CD1c-positive myeloid dendritic cell (primary cell): ENCODE data around the gene COA7.
A peak's percentile ranks its signal among the peaks of the same experiment; 100 is the strongest.
"Not testable (repeated sequence)": the region's sequence is repeated elsewhere in the genome, so short reads cannot be mapped to it uniquely, and the experiment has no call there.

Experiments
- DNase-seq: peaks from one replicate; pipeline ENCODE4 v3.0.0-alpha.2; 2016; ENCODE audit errors: extremely low spot score

The COA7 gene

GRCh38 chr1:52706136-52706670 lies 8.1 kb upstream of the COA7 start:
- DNase-seq, result no peak

- DNase-seq, result peak; percentile 91
Measured at GRCh38 chr1:52702886-52703787, 5.0 kb upstream of the COA7 start.

DNA sequence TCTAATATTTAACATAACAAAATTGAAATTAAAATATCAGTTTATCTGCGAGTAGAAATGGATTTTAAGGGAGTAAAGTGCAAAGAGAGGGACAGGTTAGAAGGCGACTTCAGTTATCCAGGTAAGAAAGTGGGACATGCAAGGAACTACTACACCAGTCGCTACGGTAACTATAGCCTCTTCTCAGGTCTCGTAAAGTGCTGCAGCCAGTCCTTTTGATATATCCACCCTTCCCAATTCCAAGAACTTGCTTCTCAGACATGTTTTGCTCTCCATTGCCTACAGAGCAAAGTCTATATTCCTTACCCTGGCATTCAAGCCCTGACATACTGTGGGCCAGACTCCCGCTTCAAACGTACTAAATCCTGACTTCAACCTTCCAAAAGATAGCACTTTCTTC lies 2.5 kb downstream of the COA7 start:
- no peak for DNase-seq

- no peak for DNase-seq
Measured at GRCh38 chr1:52693843-52694242, 4.3 kb downstream of the COA7 start.

DNA sequence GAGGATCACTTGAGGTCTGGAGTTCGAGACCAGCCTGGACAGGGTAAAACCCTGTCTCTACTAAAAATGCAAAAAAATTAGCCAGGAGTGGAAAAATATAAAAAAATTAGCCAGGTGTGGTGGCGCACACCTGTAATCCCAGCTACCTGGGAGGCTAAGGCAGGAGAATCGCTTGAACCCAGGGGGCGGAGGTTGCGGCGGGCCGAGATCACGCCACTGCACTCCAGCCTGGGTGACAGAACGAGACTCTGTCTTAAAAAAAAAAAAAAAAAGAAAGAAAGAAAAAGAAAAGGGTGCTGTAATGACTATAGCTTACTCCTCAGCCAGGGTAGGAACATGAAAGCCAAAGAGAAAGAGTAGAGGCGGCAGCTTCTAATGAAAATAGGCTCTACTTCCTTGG lies 4.8 kb downstream of the COA7 start:
- DNase-seq, result not testable (repeated sequence)

DNA sequence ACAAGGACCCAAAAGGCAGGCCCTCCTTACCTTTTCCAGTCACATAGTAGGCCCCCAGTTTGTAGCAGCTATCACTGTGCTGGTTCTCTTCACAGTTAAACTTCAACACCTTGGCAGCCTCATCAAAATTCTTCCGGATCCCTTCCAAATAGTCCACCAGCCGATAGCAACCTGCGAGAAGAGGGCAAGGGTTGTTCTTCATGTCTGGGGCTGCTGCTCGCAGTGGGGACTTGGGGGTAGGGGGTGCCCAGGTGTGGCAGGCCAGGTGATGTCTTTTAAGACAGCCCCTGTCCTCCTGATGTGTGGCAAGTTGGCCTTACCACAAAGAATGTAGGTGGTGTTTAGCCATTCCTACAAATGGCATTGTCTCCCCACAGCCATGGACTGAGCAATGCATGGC lies 5.5 kb downstream of the COA7 start:
- DNase-seq, result no peak

- DNase-seq, result no peak
Measured at GRCh38 chr1:52691821-52692220, 6.3 kb downstream of the COA7 start.

DNA sequence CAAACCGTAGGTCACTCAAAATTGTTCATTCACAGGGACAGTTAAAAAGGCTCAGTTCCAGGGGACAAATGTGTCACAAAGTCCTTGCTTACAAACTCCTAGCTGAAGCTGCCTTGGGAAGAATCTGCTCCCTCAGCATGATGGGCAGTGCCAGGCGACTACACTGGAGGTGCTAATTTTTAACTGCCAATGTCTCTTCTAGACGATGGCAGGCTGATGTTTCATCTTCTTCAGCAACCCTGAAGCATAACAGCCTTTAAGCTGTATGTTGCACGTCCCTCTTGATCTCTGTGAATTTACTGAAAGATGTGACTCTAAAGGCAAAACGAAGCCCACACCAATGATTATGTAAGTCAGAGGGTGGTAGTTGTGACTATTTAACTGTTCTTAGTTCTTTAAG lies 11.3 kb downstream of the COA7 start:
- no peak for DNase-seq

GRCh38 chr1:52686261-52686751 lies 11.8 kb downstream of the COA7 start:
- peak; percentile 77 for DNase-seq

DNA sequence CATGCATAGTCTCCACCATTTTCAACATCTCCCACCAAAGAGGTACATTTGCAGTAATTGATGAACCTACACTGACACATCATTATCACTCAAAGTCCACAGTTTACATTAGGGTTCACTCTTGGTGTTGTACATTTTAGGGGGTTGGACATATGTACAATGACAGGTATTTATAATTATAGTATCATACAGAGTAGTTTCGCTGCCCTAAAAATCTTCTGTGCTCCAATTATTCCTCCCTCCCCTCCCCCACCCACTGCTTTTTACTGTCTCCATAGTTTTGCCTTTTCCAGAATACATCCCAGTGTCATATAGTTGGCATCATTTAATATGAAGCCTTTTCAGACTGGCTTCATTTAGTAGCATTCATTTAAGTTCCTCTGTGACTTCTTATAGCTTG lies 13.6 kb downstream of the COA7 start:
- DNase-seq, result no peak

DNA sequence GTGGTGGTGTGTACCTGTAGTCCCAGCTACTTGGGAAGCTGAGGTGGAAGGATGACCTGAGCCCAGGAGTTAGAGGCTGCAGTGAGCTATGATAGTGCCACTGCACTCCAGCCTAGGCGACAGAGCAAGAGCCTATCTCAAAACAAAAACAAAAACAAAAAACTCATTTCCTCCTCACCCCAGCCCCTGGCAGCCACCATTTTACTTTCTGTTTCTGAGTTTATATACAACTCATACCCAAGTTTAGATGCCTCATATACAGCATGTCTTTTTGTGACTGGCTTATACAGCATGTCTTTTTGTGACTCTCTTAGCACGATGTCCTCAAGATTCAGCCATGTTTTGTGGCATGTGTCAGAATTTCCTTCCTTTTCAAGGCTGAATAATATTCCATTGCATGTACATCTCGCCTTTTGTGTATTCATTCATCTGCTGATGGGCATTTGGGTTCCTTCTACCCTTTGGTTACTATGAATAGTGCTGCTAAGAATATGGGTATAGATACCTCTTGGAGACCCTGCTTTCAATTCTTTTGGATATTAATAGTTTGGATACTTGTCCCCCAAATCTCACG lies 14.7 kb downstream of the COA7 start:
- no peak for DNase-seq

- DNase-seq, result no peak
Measured at GRCh38 chr1:52681136-52681535, 17.0 kb downstream of the COA7 start.

DNA sequence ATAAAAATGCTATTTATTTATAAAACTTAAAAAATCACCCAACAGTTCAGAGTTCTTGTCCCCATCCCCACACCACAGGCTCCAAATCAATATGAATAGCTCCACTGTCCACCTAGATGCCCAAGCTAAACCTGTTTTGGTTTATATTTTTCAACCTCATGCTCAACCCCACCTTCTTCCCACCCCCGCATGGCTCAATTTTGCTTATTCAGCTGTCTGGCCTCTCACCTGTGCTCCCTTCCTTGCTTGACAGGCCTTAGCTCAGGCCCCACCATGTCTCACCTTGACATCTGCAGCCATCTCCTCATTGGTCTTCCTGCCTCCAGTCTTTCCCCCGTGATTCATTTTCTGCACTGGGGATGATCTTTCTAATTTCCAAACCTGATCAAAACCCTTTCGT lies 17.8 kb downstream of the COA7 start:
- no peak for DNase-seq

DNA sequence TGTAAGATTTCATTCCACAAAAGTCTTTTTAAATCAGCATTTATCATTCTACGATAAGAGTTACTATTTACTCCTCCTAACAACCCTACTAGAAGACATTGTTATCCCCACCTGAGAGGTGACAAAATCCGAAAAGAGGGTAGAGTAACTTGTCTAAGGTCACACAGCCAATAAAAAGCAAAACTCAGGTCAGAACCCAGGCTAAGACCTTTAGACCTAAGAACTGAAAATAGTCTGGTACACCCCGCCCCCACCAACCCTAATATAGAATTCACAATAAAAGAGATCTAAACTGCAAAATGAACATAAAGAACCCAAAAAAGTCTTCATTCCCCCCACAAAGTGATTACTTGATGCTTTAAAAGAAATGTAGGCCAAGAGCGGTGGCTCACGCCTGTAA lies 18.6 kb downstream of the COA7 start:
- DNase-seq, result no peak

DNA sequence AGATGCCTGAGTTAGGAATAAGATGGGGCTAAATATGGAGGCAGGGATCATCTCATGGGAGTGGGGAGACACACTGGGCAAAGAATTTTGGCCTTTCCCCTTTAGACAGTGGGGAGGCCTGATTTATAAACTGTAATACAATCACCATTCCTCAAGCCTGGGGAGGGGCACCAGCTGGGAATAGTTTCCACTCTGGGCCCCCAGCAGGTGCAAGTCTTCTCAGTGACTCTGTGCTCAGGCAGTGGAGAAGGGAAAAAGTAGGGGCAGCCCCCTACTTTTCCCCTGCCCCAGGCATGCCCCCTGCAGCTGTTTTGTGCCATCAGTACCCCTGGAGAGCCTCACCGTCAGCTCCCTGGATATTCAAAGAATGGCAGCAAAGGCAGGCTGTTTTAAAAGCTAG lies 19.1 kb downstream of the COA7 start:
- no peak for DNase-seq

DNA sequence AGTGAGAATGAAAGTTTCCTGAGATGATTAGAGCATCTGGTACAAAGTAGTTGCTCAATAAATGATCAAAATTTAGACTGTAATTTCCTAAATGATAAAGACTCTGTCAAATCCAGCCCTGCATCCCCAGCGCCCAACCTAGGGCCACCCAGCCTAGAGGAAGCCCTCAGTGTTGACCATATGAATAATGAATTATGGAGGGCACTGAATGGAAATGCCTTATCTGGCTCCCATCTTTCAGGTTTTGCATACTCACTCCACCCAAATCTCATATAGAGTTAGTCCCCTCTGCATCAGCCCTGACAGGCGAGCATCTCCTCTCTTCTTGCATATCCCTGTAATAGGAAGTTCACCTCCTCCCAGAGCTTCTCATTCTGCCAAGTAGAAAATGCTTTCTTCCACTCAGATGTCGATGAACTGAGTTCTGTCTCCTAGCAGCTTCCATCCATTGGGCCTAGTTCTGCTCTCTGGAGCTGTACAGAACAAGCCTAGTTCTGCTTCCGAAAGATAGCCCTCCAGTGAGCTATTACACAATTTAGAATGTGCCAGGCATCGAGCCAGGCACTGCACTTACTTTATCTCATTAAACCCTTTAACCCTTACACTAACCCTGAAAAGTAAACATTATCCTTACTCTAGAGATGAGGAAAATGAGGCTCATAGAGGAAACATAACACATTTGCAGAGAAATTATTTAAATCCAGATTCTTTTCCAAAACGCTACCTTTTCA lies 20.9 kb downstream of the COA7 start:
- DNase-seq, result no peak

GRCh38 chr1:52676249-52676903 lies 21.8 kb downstream of the COA7 start:
- DNase-seq, result peak; percentile 10

DNA sequence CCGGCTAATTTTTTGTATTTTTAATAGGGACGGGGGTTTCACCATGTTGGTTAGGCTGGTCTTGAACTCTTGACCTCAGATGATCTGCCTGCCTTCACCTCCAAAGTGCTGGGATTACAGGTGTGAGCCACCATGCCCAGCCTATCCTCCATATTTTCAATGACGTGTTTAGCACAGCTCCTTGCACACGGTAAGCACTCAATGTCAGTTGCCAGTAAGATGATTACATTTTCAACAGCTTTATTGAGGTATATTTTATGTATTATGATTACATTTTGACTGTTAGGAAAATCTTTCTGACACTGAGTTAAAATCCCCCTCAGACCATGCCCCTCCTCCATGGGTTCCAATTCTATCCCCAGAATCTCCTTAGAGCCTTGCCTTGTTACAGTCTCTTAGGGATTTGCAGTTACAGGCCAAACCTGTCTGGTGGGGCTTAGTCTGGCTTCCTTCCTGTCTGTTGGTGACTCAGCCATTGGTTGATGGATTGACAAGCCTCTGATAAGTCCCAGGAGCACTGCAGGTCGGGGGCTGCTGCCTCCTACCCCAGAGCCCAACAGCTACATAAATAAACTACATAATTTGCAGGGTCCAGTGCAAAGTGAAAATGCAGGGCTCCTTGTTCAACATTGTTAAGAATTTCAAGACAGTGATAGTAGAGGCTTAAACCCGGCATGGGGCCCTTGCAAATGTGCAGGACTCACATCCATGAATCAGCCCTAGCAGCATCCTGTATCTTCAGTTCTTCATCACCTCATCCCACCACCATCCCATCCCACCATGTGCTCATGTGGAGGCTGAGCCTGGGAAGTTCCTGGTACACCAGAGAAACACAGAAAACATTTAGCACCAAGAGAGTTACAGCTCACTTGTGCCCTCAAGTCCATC lies 23.4 kb downstream of the COA7 start:
- no peak for DNase-seq

DNA sequence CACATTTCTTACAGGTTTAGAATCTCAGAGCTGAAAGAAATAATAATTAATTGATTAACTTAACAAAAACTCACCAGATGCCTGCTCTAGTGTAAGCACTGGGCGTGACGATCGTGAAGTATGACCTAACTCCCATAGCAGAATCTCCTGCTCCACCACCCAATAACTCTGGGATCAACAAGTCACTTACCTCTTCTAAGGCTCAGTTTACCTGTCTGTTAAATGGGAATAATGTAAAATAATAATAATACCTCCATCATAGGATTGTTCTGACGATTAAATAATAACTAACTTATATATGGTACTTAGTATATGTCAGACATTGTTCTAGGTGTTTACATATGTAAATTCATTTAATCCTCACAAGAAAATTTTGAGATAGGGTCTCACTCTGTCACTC lies 24.6 kb downstream of the COA7 start:
- no peak for DNase-seq

DNA sequence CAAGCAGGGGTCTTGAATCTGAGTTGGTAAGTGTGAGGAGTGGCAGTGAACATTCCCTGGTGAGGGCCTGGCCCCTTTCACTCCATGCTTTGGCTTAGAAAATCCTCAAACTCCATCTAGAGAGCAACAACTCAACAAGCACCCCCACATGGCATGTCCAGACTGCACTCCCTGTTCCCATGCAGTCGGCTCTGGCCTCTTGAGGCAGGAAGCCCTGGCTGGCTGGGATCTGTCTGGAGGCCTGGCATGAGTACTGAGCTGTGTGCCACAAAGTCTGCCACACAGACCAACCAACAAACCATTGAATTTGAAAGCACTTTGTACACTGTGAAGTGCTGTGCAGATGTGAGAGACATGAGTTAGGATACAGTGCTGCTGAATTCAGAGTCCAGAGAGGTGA lies 25.2 kb downstream of the COA7 start:
- no peak for DNase-seq

- no peak for DNase-seq
Measured at GRCh38 chr1:52670604-52671003, 27.5 kb downstream of the COA7 start.
